Measurements from ENCODE around the gene ZNF385B.

DNA sequence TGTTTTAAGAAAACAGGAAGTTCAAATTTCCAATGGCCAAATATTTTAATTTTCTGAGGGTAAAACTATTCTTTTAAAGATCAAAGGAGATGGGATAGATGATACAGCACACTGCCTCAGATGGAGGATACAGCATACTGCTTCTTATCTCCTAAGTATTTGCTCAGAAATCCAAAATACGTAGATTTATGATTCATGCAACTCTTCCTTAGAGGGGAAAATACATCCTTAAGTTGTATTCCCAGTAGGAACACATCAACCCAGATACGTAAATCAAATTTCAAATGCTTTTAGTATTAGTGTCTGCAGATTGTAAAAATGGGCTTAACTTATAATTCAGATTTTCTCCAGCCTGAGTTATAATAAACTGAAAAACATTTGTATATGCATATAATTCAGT, 235.2 kb downstream of the ZNF385B start:
- no peak for TF ChIP-seq POLR2A (IDR thresholded peaks at IDR 0.05)
- TF ChIP-seq, protein P1, sequence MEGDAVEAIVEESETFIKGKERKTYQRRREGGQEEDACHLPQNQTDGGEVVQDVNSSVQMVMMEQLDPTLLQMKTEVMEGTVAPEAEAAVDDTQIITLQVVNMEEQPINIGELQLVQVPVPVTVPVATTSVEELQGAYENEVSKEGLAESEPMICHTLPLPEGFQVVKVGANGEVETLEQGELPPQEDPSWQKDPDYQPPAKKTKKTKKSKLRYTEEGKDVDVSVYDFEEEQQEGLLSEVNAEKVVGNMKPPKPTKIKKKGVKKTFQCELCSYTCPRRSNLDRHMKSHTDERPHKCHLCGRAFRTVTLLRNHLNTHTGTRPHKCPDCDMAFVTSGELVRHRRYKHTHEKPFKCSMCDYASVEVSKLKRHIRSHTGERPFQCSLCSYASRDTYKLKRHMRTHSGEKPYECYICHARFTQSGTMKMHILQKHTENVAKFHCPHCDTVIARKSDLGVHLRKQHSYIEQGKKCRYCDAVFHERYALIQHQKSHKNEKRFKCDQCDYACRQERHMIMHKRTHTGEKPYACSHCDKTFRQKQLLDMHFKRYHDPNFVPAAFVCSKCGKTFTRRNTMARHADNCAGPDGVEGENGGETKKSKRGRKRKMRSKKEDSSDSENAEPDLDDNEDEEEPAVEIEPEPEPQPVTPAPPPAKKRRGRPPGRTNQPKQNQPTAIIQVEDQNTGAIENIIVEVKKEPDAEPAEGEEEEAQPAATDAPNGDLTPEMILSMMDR (IDR thresholded peaks at IDR 0.05): no peak

All from heart left ventricle (tissue), 13 donors.